HG03159 (cell line): ENCODE results near the gene SLC6A11.

ENCODE experiments used
- ATAC-seq: cut with Tn5 transposase; IDR thresholded peaks from one replicate; pipeline ENCODE4 v1.9.1; 2021; ENCODE audit warnings: mild to moderate bottlenecking, moderate library complexity; ENCODE audit not compliant: unreplicated experiment

Gene SLC6A11

GRCh38 chr3:10883478-10884234 lies 67.6 kb downstream of the SLC6A11 start:
- no peak for ATAC-seq

GRCh38 chr3:10887015-10887414 lies 71.0 kb downstream of the SLC6A11 start:
- ATAC-seq: no peak

GRCh38 chr3:10888518-10889090 lies 72.6 kb downstream of the SLC6A11 start:
- no peak for ATAC-seq

- ATAC-seq: no peak
Observed at GRCh38 chr3:10889206-10889960, 73.4 kb downstream of the SLC6A11 start.

- no peak for ATAC-seq
Observed at GRCh38 chr3:10890665-10891064, 74.6 kb downstream of the SLC6A11 start.

- ATAC-seq: no peak
Observed at GRCh38 chr3:10892622-10893021, 76.6 kb downstream of the SLC6A11 start.

DNA sequence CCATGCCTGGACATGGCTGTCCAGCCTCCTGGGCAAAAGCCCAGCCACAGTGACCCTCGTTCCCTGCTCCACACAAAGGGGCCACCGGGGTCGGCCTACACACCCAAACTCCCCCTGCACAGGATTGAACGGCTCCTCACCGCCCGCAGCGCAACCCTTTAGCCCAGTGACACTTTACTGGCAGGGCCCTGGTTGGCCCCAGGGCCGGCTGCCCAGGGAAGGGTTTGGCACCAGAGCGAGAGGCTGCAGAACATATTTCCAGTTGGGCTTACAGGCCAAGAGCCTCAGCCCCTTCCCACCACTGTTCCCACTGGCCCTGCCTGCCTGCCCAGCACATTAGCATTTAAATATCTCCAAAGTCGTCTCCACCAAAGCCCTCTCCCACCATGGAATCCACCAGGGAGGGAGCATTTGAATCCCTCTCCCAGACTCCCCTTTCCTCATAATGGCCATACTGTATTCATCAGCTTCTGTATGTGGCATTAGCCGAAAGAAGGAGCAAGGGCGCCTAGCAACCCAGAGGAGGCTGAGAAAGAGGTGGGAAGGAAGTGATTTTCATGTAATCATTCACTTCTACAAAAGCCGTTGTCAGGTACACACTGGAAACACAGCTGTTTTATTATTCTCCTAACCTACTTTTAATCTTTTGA lies 85.4 kb downstream of the SLC6A11 start:
- ATAC-seq: no peak

- ATAC-seq: no peak
Observed at GRCh38 chr3:10907262-10907661, 91.2 kb downstream of the SLC6A11 start.

DNA sequence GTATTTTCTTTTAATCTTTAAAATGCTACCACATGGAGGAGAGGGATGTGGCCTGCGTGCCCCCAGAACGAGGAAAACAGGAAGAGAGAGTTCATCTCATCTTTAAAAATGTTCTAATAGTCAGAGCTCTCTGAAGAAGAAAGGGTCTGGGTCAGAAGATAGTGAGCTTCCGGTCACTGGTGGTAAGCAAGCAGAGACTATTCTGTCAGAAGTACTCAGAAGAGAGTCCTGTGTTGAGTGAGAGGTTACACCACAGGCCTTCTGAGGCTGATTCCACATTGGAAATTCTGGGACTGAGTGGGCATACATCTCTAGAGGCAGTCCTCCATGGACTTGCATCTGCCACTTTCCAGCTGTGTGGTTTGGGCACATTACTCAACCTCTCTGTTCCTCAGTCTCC lies 94.3 kb downstream of the SLC6A11 start:
- ATAC-seq: no peak

DNA sequence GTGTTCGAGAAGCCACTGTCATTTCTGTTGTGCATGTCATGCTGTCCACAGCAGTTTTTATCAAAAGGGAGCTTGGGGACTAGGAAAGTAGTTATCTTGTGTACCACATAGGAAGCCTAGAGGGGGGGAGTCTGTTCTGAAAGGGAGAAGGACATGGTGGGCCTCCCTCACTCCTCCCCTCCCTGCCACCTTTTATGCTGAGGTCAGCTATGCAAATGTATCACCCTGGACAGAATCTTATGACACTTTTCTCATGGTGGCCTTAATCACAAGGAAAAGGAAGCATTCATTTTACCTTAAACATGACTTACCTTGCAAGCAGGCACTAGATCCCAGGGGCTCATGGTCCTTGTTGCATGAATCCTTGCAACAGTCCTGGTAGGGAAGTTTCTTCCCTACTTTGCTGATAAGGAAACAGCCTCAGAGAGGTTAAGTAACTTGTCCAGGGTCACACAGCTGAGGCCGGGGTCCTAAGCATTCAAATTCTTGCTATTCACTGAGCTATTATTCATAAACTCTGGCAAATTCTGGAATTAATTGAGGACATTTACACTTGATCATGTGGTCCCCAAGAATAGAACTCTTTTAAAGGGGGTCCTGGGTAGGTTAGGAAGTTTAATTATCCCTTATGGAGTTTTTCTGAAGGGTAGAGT lies 95.4 kb downstream of the SLC6A11 start:
- ATAC-seq: no peak

DNA sequence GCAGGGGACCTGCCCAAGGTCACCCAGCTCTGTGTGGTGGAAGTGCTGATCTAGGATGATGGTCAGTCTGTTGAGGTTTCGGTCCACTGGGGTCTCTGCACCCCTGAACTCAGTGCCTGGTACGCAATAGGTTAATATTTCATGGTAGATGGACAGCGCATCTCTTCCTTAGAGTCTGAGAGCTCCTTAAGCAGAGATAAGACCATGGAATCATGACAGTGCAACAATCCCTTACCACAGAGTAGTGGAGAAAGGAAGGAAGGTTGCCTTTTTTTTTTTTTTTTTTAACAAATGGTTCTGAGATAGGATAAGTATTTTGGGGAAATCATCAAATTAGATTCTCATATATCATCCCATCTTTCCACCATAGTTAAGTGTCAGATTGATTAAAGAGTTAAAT lies 96.8 kb downstream of the SLC6A11 start:
- no peak for ATAC-seq

- no peak for ATAC-seq
Observed at GRCh38 chr3:10915376-10915775, 99.3 kb downstream of the SLC6A11 start.

GRCh38 chr3:10917176-10917575 lies 101.1 kb downstream of the SLC6A11 start:
- no peak for ATAC-seq

DNA sequence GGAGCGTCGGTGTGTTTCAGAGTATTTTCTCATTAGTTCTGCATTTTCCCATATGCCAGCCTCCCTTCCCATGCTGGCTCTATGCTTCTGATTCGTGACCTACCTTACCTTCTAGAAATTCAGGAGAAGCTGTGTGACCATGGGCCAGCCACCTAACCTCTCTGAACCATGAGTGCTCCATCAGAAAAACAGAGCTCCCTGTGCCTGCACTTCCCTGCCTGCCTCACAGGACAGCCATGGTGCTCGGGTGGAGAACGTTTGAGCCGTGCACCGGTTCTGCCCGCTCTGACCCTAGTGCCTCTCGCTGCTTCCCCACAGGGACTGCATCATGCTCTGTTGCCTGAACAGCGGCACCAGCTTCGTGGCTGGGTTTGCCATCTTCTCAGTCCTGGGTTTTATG lies 102.0 kb downstream of the SLC6A11 start:
- no peak for ATAC-seq

DNA sequence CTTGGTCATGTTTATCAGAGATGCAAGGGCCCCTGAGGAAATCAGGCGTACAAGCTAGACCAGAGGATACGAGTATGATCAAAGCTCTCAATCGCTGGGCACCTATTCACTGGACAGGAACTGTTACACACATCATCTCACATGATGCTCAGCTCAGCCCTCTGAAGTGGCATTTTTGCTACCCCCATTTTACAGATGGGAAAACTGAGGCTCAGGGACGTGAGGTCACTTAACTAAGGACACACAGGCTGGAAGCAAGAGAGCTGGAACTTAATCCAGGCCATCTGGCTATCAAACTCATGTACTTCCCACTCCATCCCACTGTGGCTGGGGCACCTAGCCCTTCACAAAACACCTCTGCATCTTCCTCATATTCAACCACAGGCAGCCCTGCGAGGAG lies 103.6 kb downstream of the SLC6A11 start:
- ATAC-seq: no peak

- no peak for ATAC-seq
Observed at GRCh38 chr3:10925436-10926255, 109.6 kb downstream of the SLC6A11 start.

- no peak for ATAC-seq
Observed at GRCh38 chr3:10926256-10926810, 110.3 kb downstream of the SLC6A11 start.

GRCh38 chr3:10926811-10927521 lies 110.9 kb downstream of the SLC6A11 start:
- no peak for ATAC-seq

- ATAC-seq: no peak
Observed at GRCh38 chr3:10927551-10927950, 111.5 kb downstream of the SLC6A11 start.
